ENCODE data around the gene COLEC12. TPM values are rescaled to one million over a fixed set of nuclear protein-coding genes. Genes with fewer than 3 reads are reported as not detected.

Gene COLEC12
- total and polyA plus RNA-seq, 2 donors (not counting 3 experiments of a cell fraction or from before 2014, with no cell fraction given): 8.0 to 17.1 TPM

DNA sequence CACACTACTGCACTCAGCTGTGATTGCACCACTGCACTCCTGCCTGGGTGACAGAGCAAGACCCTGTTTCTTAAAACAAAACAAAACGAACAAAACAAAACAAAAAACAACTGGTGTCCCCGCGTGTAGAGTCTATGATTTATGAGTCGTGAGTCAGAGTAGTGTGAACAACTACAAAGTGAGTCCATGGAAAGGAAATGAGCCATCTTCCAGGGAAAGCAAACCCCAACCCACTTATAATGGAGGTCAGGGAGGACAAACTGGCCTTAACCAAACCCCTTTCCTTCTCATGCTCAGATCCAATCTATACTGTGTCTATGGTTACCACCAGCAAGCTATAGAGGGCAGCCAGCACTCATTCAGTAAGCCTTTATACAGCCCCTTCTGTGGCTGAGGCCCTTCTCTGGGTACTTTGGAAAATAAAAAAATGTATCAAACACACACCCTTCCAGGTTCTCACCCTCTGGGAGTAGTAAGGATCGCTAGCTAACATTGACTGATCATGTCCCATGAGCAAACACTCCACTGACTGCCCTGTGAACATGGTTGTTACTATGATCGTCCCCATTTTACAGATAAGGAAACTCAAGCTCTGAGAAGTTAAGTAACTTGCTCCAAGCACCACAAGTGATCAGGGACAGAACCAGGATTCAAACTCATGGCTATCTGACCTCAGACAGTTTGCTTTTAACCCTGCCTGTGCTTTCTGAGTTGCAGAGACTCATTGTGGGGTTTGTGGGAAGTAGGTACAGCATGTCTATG is 24.7 kb upstream of the COLEC12 start:
- Histone ChIP-seq H2AFZ (ENCODE audit: low read depth, low read length) (peak overlapping the region; percentile 72), H3K36me3 (ENCODE audit: control insufficient read depth in 2 of 2, extremely low read depth in 1 of 2, insufficient read depth in 2 of 2, low read length in 2 of 2) (no peaks in the 10 kb centered on the region), H3K27ac (ENCODE audit: insufficient read depth, low read depth, low read length) (peak overlapping the region; percentile 98), H3K4me2 (ENCODE audit: insufficient read depth, low read length) (peak overlapping the region; percentile 72), H3K27me3 (ENCODE audit: control insufficient read depth in 2 of 2, insufficient read depth in 2 of 2, low read length in 2 of 2) (no peaks in the 10 kb centered on the region), H3K4me3 (replicated peaks in 1 of 3; ENCODE audit: insufficient read depth in 1 of 3, low read depth in 1 of 3, low read length in 3 of 3) (no peak overlapping the region), H3K9ac (replicated peaks; ENCODE audit: extremely low read depth, insufficient read depth, low read length) (peak overlapping the region; percentile 66), H3K4me1 (ENCODE audit: control insufficient read depth, extremely low read depth, insufficient read depth, low read length) (peaks cover 37% of the 10 kb centered on the region), H3K9me1 (replicated peaks; ENCODE audit: control insufficient read depth, extremely low read depth, insufficient read depth, low read length) (no peaks in the 10 kb centered on the region), H3K79me2 (ENCODE audit: control insufficient read depth, insufficient read depth, low read length) (no peaks in the 10 kb centered on the region), H3K9me3 (replicated peaks; ENCODE audit: control insufficient read depth, insufficient read depth, low read length) (no peaks in the 10 kb centered on the region), H4K20me1 (replicated peaks; ENCODE audit: control insufficient read depth, extremely low read depth, insufficient read depth, low read length) (no peaks in the 10 kb centered on the region)
- dilution Hi-C loops (cut with MboI; ENCODE audit: extremely low pct_ligation_motif_present, low sequenced_read_pairs): no loop called here
- POLR2A ChIA-PET: interaction anchor here (0.5 kb wide), 1 partner anchor 282 kb away, joined by 4 read pairs; no protein-coding TSS in a partner anchor
- intact Hi-C loops (cut with micrococcal nuclease): loop anchor here (1.0 to 5.0 kb wide), 8 partner anchors 9 to 307 kb away; partner anchors contain the start of gene CLUL1
- TSS peak; percentile 30 for BruUV-seq (replicated peaks)
- DNase-seq (ENCODE audit: low read depth, low spot score): peak; percentile 98
- TF ChIP-seq MYC (IDR thresholded peaks at IDR 0.05; ENCODE audit: low read depth, low read length): peak; percentile 10
- TF ChIP-seq GATA2 (IDR thresholded peaks at IDR 0.05; ENCODE audit: insufficient read depth, insufficient read length, low read depth, low read length): peak; percentile 85
- peak; percentile 74 for TF ChIP-seq POLR2A (IDR thresholded peaks at IDR 0.05; ENCODE audit: low read depth, low read length)
- no peak for TF ChIP-seq MAX (IDR thresholded peaks at IDR 0.05; ENCODE audit: insufficient read depth, insufficient read length)
- TF ChIP-seq POLR2AphosphoS5 (IDR thresholded peaks at IDR 0.05; ENCODE audit: insufficient read depth, low read depth, low read length): peak; percentile 90
- TF ChIP-seq, protein P1, sequence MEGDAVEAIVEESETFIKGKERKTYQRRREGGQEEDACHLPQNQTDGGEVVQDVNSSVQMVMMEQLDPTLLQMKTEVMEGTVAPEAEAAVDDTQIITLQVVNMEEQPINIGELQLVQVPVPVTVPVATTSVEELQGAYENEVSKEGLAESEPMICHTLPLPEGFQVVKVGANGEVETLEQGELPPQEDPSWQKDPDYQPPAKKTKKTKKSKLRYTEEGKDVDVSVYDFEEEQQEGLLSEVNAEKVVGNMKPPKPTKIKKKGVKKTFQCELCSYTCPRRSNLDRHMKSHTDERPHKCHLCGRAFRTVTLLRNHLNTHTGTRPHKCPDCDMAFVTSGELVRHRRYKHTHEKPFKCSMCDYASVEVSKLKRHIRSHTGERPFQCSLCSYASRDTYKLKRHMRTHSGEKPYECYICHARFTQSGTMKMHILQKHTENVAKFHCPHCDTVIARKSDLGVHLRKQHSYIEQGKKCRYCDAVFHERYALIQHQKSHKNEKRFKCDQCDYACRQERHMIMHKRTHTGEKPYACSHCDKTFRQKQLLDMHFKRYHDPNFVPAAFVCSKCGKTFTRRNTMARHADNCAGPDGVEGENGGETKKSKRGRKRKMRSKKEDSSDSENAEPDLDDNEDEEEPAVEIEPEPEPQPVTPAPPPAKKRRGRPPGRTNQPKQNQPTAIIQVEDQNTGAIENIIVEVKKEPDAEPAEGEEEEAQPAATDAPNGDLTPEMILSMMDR (IDR thresholded peaks at IDR 0.05; ENCODE audit: extremely low read depth in 1 of 2, insufficient read depth in 1 of 2, low read depth in 1 of 2, low read length in 2 of 2): no peak
- peak; percentile 96 for TF ChIP-seq JUN (IDR thresholded peaks at IDR 0.05; ENCODE audit: borderline replicate concordance, insufficient read depth, insufficient read length, low read depth)
- peak; percentile 98 for TF ChIP-seq FOS (IDR thresholded peaks at IDR 0.05; ENCODE audit: borderline replicate concordance, insufficient read depth, low read length)
- CTCF ChIA-PET: interaction anchor here (0.6 to 2.6 kb wide), 9 partner anchors 28 to 232 kb away, joined by 3 to 12 read pairs (median 4); no protein-coding TSS in a partner anchor
- FAIRE-seq: peak; percentile 92
